RWPE1 (cell line): ENCODE data around the gene TTK.
"Not testable (repeated sequence)": the region's sequence is repeated elsewhere in the genome, so short reads cannot be mapped to it uniquely, and the experiment has no call there.

ENCODE experiments used
- CTCF ChIA-PET: fragments of 350-600 bp; sonication (Branson Sonifier 250); formaldehyde crosslinking; extraction: SDS; loops from one replicate; lab custom pipeline; 2021; lab: Yijun Ruan, JAX
- POLR2A ChIA-PET: fragments of 400-600 bp; formaldehyde crosslinking; extraction: SDS; loops from one replicate; lab custom pipeline; 2020; ENCODE audit warnings: antibody characterized with exemption; ENCODE audit not compliant: low non-redundant PET; lab: Yijun Ruan, JAX
- DNase-seq: peaks from one replicate; pipeline ENCODE4 v3.0.0; 2012; ENCODE audit warnings: low spot score
- H3K27ac ChIP-seq: fragments of 450-650 bp; 2 replicates; pipeline ENCODE4 v1.5.1; 2017
- CTCF ChIP-seq: fragments of 450-650 bp; conservative IDR thresholded peaks from 2 replicates; pipeline ENCODE4 v1.5.1; 2017; ENCODE audit warnings: low read depth, mild to moderate bottlenecking

Gene TTK

GRCh38 chr6:80028589-80028988 lies 24.1 kb downstream of the TTK start:
- ChIA-PET POLR2A (no interaction called here), CTCF (no interaction called here)
- no peak overlapping the region for H3K27ac ChIP-seq
- no peak for DNase-seq
- TF ChIP-seq CTCF, result no peak

GRCh38 chr6:80029470-80029869 lies 25.0 kb downstream of the TTK start:
- ChIA-PET CTCF (interaction anchor here (0.9 kb wide), 1 partner anchor 20 kb away, joined by 3 read pairs; no protein-coding TSS in a partner anchor), POLR2A (no interaction called here)
- no peak for TF ChIP-seq CTCF
- no peak overlapping the region for H3K27ac ChIP-seq
- DNase-seq, result no peak

GRCh38 chr6:80048220-80048619 lies 43.8 kb downstream of the TTK start:
- H3K27ac ChIP-seq, CTCF ChIA-PET, DNase-seq, POLR2A ChIA-PET: not testable (repeated sequence)

- no peak for DNase-seq
- ChIA-PET POLR2A (no interaction called here), CTCF (no interaction called here)
- TF ChIP-seq CTCF, result no peak
- H3K27ac ChIP-seq, result no peak overlapping the region
These were observed 56.3 kb downstream of the TTK start for GRCh38 chr6:80060774-80061173.

- POLR2A ChIA-PET, CTCF ChIA-PET, DNase-seq, H3K27ac ChIP-seq: not testable (repeated sequence)
These were observed 63.7 kb downstream of the TTK start for GRCh38 chr6:80068146-80068545.

- H3K27ac ChIP-seq, CTCF ChIA-PET, POLR2A ChIA-PET, DNase-seq: not testable (repeated sequence)
These were observed 66.0 kb downstream of the TTK start for GRCh38 chr6:80070431-80070830.

- no peak for DNase-seq
- CTCF ChIA-PET, result no interaction called here
- no peak for TF ChIP-seq CTCF
- no peak overlapping the region for H3K27ac ChIP-seq
- POLR2A ChIA-PET, result no interaction called here
These were observed 72.6 kb downstream of the TTK start for GRCh38 chr6:80077067-80077466.

- CTCF ChIA-PET, result no interaction called here
- no peak overlapping the region for H3K27ac ChIP-seq
- POLR2A ChIA-PET, result no interaction called here
- DNase-seq, result no peak
- no peak for TF ChIP-seq CTCF
These were observed 84.2 kb downstream of the TTK start for GRCh38 chr6:80088637-80089036.
